SU-DHL-6 (cell line): ENCODE results near the gene GRID2.

Experiments
- H2AFZ ChIP-seq: fragments of 200-600 bp; sonication (generic); 2 replicates; pipeline ENCODE4 v1.6.1; 2014; ENCODE audit warnings: low read depth, mild to moderate bottlenecking, moderate library complexity, mixed read lengths, antibody characterized with exemption, low read length; ENCODE audit not compliant: severe bottlenecking
- H3F3A ChIP-seq: fragments of 200-600 bp; shearing (Covaris generic); 2 replicates; pipeline ENCODE4 v1.6.0; 2016; ENCODE audit warnings: antibody characterized with exemption, mild to moderate bottlenecking; ENCODE audit not compliant: insufficient read depth
- H3K27ac ChIP-seq: fragments of 200-600 bp; sonication (generic); 2 replicates; pipeline ENCODE4 v1.5.1; 2016; ENCODE audit warnings: low read depth, mild to moderate bottlenecking, low read length, moderate library complexity, mixed read lengths
- H3K27me3 ChIP-seq: fragments of 200-600 bp; sonication (generic), shearing (Covaris generic); 2 replicates; pipeline ENCODE4 v1.6.0; 2014; ENCODE audit warnings: mild to moderate bottlenecking, low read length
- H3K36me3 ChIP-seq: fragments of 200-600 bp; sonication (generic); 2 replicates; pipeline ENCODE4 v1.6.1; 2014; ENCODE audit warnings: mild to moderate bottlenecking, low read length, mixed read lengths
- H3K4me2 ChIP-seq: fragments of 300-600, 200-600 bp; shearing (Covaris generic), sonication (generic); 2 replicates; pipeline ENCODE4 v1.6.0; 2014; ENCODE audit warnings: low read length, low read depth, mild to moderate bottlenecking; ENCODE audit not compliant: poor library complexity, severe bottlenecking
- H3K4me3 ChIP-seq: fragments of 200-600 bp; sonication (generic); 2 replicates; pipeline ENCODE4 v1.5.1; 2014; ENCODE audit warnings: antibody characterized with exemption, low read length, mild to moderate bottlenecking, mixed read lengths; ENCODE audit not compliant: insufficient read depth, poor library complexity, severe bottlenecking
- H3K79me2 ChIP-seq: fragments of 200-600 bp; sonication (generic); 2 replicates; pipeline ENCODE4 v1.6.1; 2014; ENCODE audit warnings: mild to moderate bottlenecking, low read length, moderate library complexity; ENCODE audit not compliant: insufficient read depth
- H3K9ac ChIP-seq: fragments of 200-600 bp; sonication (generic); 2 replicates; pipeline ENCODE4 v1.7.0; 2014; ENCODE audit warnings: mild to moderate bottlenecking, low read length
- H3K9me2 ChIP-seq: fragments of 200-600 bp; sonication (generic); replicated peaks from 2 replicates; pipeline ENCODE4 v1.6.1; 2014; ENCODE audit warnings: low read length; ENCODE audit not compliant: insufficient read depth
- H3K9me3 ChIP-seq: fragments of 200-600 bp; sonication (generic); 2 replicates; pipeline ENCODE4 v1.6.1; 2014; ENCODE audit warnings: low read length, mixed read lengths; ENCODE audit not compliant: insufficient read depth
- H4K20me1 ChIP-seq: fragments of 200-600 bp; sonication (generic); 2 replicates; pipeline ENCODE4 v1.6.1; 2014; ENCODE audit warnings: low read depth, mild to moderate bottlenecking, antibody characterized with exemption, low read length, moderate library complexity, mixed read lengths
- CTCF ChIP-seq: fragments of 200-600 bp; sonication (generic); IDR thresholded peaks from one replicate; pipeline ENCODE4 v1.5.1; 2017; ENCODE audit warnings: antibody characterized with exemption, mild to moderate bottlenecking, low read length, moderate library complexity; ENCODE audit not compliant: insufficient read depth, poor library complexity, severe bottlenecking
- EZH2phosphoT487 ChIP-seq: fragments of 200-600 bp; sonication (generic), shearing (Covaris generic); conservative IDR thresholded peaks from 2 replicates; pipeline ENCODE4 v1.6.1; 2018; ENCODE audit warnings: mild to moderate bottlenecking, antibody characterized with exemption, low read length, moderate library complexity, mixed read lengths

GRID2 gene

GRCh38 chr4:93302310-93302709 lies 998.5 kb downstream of the GRID2 start:
- Histone ChIP-seq H2AFZ (no peak overlapping the region), H3K9ac (no peak overlapping the region), H3K9me3 (no peaks in the 10 kb centered on the region), H3K36me3 (no peaks in the 10 kb centered on the region), H3K27ac (no peak overlapping the region), H3K27me3 (no peaks in the 10 kb centered on the region), H4K20me1 (no peaks in the 10 kb centered on the region), H3K9me2 (no peaks in the 10 kb centered on the region), H3F3A (no peaks in the 10 kb centered on the region), H3K4me3 (no peak overlapping the region), H3K4me2 (no peak overlapping the region), H3K79me2 (no peaks in the 10 kb centered on the region)
- TF ChIP-seq CTCF, result no peak
- TF ChIP-seq EZH2phosphoT487, result no peak

- H2AFZ ChIP-seq, result no peak overlapping the region
These were observed 999.7 kb downstream of the GRID2 start for GRCh38 chr4:93303440-93303839.

GRCh38 chr4:93312299-93312698 lies 1008.5 kb downstream of the GRID2 start:
- Histone ChIP-seq H3K9me3 (no peaks in the 10 kb centered on the region), H3K9ac (no peak overlapping the region), H3K36me3 (no peaks in the 10 kb centered on the region), H3F3A (no peaks in the 10 kb centered on the region), H3K4me3 (no peak overlapping the region), H4K20me1 (no peaks in the 10 kb centered on the region), H3K4me2 (no peak overlapping the region), H2AFZ (no peak overlapping the region), H3K79me2 (no peaks in the 10 kb centered on the region), H3K27me3 (no peaks in the 10 kb centered on the region), H3K9me2 (no peaks in the 10 kb centered on the region), H3K27ac (no peak overlapping the region)
- no peak for TF ChIP-seq EZH2phosphoT487
- no peak for TF ChIP-seq CTCF

More at GRCh38 chr4:93303440-93303839, 999.7 kb downstream of the GRID2 start:
- H3K79me2 ChIP-seq, result no peaks in the 10 kb centered on the region
- no peaks in the 10 kb centered on the region for H3K36me3 ChIP-seq
- no peaks in the 10 kb centered on the region for H3K9me3 ChIP-seq
- no peaks in the 10 kb centered on the region for H3K27me3 ChIP-seq
- H3K9me2 ChIP-seq, result no peaks in the 10 kb centered on the region
- no peak for TF ChIP-seq CTCF
- no peak for TF ChIP-seq EZH2phosphoT487
- H3K4me2 ChIP-seq, result no peak overlapping the region
- no peak overlapping the region for H3K9ac ChIP-seq
- no peaks in the 10 kb centered on the region for H4K20me1 ChIP-seq
- no peak overlapping the region for H3K27ac ChIP-seq
- H3K4me3 ChIP-seq, result no peak overlapping the region
- no peaks in the 10 kb centered on the region for H3F3A ChIP-seq
